Smooth muscle cell (in vitro differentiated cells): ENCODE data around the gene INO80D. TPM values are rescaled to one million over a fixed set of nuclear protein-coding genes. Genes with fewer than 3 reads are reported as not detected.

Source experiments
- DNase-seq: peaks from one replicate; lab custom pipeline; 2025; ENCODE audit not compliant: unreplicated experiment; lab: John Stamatoyannopoulos, UW
- H2AFZ ChIP-seq: fragments of 200-600 bp; sonication (generic); 2 replicates; pipeline ENCODE4 v1.6.0; 2016; ENCODE audit warnings: antibody characterized with exemption, low read depth, mild to moderate bottlenecking
- H3F3A ChIP-seq: fragments of 200-600 bp; sonication (generic); 2 replicates; pipeline ENCODE4 v1.6.0; 2017; ENCODE audit warnings: antibody characterized with exemption, low read depth
- H3K27ac ChIP-seq: fragments of 200-600 bp; sonication (generic); 2 replicates; pipeline ENCODE4 v1.5.1; 2016; ENCODE audit warnings: low read depth, mild to moderate bottlenecking
- H3K27me3 ChIP-seq: fragments of 200-600 bp; sonication (generic); 2 replicates; pipeline ENCODE4 v1.6.1; 2016; ENCODE audit warnings: low read depth, mild to moderate bottlenecking
- H3K36me3 ChIP-seq: fragments of 200-600 bp; sonication (generic); 2 replicates; pipeline ENCODE4 v1.5.1; 2016; ENCODE audit warnings: low read depth
- H3K4me1 ChIP-seq: fragments of 200-600 bp; sonication (generic); 2 replicates; pipeline ENCODE4 v1.5.1; 2016; ENCODE audit warnings: low read depth
- H3K4me2 ChIP-seq: fragments of 200-600 bp; sonication (generic); 2 replicates; pipeline ENCODE4 v1.6.0; 2016; ENCODE audit warnings: mild to moderate bottlenecking
- H3K4me3 ChIP-seq: fragments of 200-600 bp; sonication (generic); 2 replicates; pipeline ENCODE4 v1.5.1; 2016; ENCODE audit warnings: mild to moderate bottlenecking
- H3K79me2 ChIP-seq: fragments of 200-600 bp; sonication (generic); 2 replicates; pipeline ENCODE4 v1.6.0; 2016; ENCODE audit warnings: low read depth, mild to moderate bottlenecking
- H3K9ac ChIP-seq: fragments of 200-600 bp; sonication (generic); 2 replicates; pipeline ENCODE4 v1.6.0; 2016; ENCODE audit warnings: low read depth
- H3K9me3 ChIP-seq: fragments of 200-600 bp; sonication (generic); replicated peaks from 2 replicates; pipeline ENCODE4 v1.5.1; 2016; ENCODE audit warnings: low read depth
- H4K20me1 ChIP-seq: fragments of 200-600 bp; sonication (generic); 2 replicates; pipeline ENCODE4 v1.6.0; 2016; ENCODE audit warnings: low read depth
- WGBS: methylation state at CpG from one replicate; pipeline ENCODE4 v1.1.7; 2016; ENCODE audit warnings: low lambda C conversion rate; 5-methylcytosine and 5-hydroxymethylcytosine counted together
- polyA plus RNA-seq: library from polyadenylated mRNA; unstranded; fragments of >200 nt; fragmentation: Nextera tagmentation; extraction: Ambion mirVana; gene quantifications from 2 replicates; pipeline ENCODE4 v1.2.1, GENCODE V29; 2016
- total RNA-seq: library from RNA; depleted of rRNA; stranded (reverse); fragments of >200 nt; gene quantifications from 2 replicates; pipeline ENCODE4 v1.2.3, GENCODE V29; 2014
- TF ChIP-seq, protein P1 (sequence below): fragments of 200-600 bp; sonication (generic); IDR thresholded peaks from 2 replicates; pipeline ENCODE4 v1.5.1; 2017; ENCODE audit warnings: borderline replicate concordance, mild to moderate bottlenecking, antibody characterized with exemption; ENCODE audit not compliant: insufficient read depth, poor library complexity, severe bottlenecking

Gene INO80D
- total and polyA plus RNA-seq, 2 experiments from 2014 or later, result 1.4 to 9.1 TPM

GRCh38 chr2:205964111-205964761 lies 121.7 kb downstream of the INO80D start:
- Histone ChIP-seq H3K79me2 (no peaks in the 10 kb centered on the region), H2AFZ (no peak overlapping the region), H3K9ac (no peak overlapping the region), H3K36me3 (no peaks in the 10 kb centered on the region), H3K4me1 (no peaks in the 10 kb centered on the region), H3K4me2 (no peak overlapping the region), H3K9me3 (no peaks in the 10 kb centered on the region), H3K4me3 (no peak overlapping the region), H3K27me3 (no peaks in the 10 kb centered on the region), H4K20me1 (no peaks in the 10 kb centered on the region), H3K27ac (no peak overlapping the region), H3F3A (no peaks in the 10 kb centered on the region)
- TF ChIP-seq, protein P1, sequence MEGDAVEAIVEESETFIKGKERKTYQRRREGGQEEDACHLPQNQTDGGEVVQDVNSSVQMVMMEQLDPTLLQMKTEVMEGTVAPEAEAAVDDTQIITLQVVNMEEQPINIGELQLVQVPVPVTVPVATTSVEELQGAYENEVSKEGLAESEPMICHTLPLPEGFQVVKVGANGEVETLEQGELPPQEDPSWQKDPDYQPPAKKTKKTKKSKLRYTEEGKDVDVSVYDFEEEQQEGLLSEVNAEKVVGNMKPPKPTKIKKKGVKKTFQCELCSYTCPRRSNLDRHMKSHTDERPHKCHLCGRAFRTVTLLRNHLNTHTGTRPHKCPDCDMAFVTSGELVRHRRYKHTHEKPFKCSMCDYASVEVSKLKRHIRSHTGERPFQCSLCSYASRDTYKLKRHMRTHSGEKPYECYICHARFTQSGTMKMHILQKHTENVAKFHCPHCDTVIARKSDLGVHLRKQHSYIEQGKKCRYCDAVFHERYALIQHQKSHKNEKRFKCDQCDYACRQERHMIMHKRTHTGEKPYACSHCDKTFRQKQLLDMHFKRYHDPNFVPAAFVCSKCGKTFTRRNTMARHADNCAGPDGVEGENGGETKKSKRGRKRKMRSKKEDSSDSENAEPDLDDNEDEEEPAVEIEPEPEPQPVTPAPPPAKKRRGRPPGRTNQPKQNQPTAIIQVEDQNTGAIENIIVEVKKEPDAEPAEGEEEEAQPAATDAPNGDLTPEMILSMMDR, result no peak
- 84% methylated on average over 8 of the region's 8 CpGs for WGBS
- DNase-seq, result no peak

DNA sequence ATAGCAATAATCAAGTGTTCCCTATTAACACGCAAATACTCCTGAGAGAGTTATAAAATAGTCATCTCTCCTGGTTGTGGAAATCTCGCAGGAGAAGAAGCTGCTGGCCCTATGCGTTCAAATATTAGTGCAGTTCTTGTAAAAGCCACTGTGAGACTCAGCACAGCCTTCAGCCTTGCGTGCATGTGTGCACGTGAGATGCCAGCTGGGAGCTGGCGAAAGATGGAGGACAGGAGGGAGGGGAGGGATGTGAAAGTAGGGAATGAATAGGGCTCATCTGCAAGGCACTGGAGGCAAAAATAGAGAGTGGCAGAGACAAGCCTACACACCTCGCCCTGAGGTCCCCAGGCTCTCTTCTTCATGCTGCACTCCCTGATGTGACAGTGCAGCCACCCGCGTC lies 126.5 kb downstream of the INO80D start:
- H3K36me3 ChIP-seq, result no peaks in the 10 kb centered on the region
- H2AFZ ChIP-seq, result no peak overlapping the region
- DNase-seq, result no peak
- H3K4me1 ChIP-seq, result no peaks in the 10 kb centered on the region
- H3F3A ChIP-seq, result no peaks in the 10 kb centered on the region
- no peak overlapping the region for H3K27ac ChIP-seq
- no peaks in the 10 kb centered on the region for H4K20me1 ChIP-seq
- no peak overlapping the region for H3K4me3 ChIP-seq
- H3K9me3 ChIP-seq, result no peaks in the 10 kb centered on the region
- TF ChIP-seq, protein P1, result no peak
- no peaks in the 10 kb centered on the region for H3K27me3 ChIP-seq
- 94% methylated on average over 9 of the region's 9 CpGs for WGBS
- H3K4me2 ChIP-seq, result no peak overlapping the region
- H3K9ac ChIP-seq, result no peak overlapping the region
- no peaks in the 10 kb centered on the region for H3K79me2 ChIP-seq

- Histone ChIP-seq H3K9me3 (no peaks in the 10 kb centered on the region), H3K9ac (no peak overlapping the region), H3K4me3 (no peak overlapping the region), H3K36me3 (no peaks in the 10 kb centered on the region), H2AFZ (no peak overlapping the region), H3F3A (no peaks in the 10 kb centered on the region), H3K79me2 (no peaks in the 10 kb centered on the region), H3K4me2 (no peak overlapping the region), H3K4me1 (no peaks in the 10 kb centered on the region), H4K20me1 (no peaks in the 10 kb centered on the region), H3K27me3 (no peaks in the 10 kb centered on the region), H3K27ac (no peak overlapping the region)
- no peak for DNase-seq
- 82% methylated on average over 11 of the region's 11 CpGs for WGBS
- TF ChIP-seq, protein P1, result no peak
Measured at GRCh38 chr2:205957452-205958154, 128.4 kb downstream of the INO80D start.
